Right lobe of liver (tissue), 4 donors: ENCODE measurements around the gene GPR183.

Experiments
- POLR2A ChIP-seq: fragments of 450-650 bp; IDR thresholded peaks from one replicate; pipeline ENCODE4 v1.6.1; 2017; ENCODE audit warnings: antibody characterized with exemption, mild to moderate bottlenecking
- TF ChIP-seq, protein P1 (sequence below), 4 donors: fragments of 200-600 bp in 3 of 4; fragments of 450-650 bp in 1 of 4; IDR thresholded peaks; one replicate each; pipeline versions ENCODE4 v1.5.1 to v1.8.0; 2016 to 2022; ENCODE audit warnings: antibody characterized with exemption in 4 of 4, mild to moderate bottlenecking in 2 of 4
- donor health status: DM: no; HTN: no; CAD: no.
- donor health status: DM: no; HTN: no; CAD: no.
- donor health status: DM: no; HTN: yes; CAD: no.

DNA sequence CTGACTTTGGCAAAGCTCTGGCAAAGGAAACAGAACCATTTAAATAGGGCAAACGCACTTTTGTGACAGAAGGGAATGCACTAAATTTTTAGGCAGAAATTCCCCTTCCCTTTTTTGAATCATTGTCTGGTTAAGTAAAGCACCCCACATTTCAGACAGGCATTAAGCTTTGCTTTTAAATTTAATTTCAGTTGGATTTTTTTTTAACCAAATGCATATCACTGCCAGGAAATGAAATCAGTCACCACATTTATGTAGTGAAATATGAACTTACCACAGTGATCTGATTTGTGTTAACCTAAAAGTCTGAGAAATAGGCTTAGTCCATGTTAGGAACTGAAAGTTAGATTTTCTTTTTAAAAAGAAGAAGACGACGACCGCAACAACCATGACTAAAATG lies 10.8 kb downstream of the GPR183 start:
- TF ChIP-seq, protein P1, sequence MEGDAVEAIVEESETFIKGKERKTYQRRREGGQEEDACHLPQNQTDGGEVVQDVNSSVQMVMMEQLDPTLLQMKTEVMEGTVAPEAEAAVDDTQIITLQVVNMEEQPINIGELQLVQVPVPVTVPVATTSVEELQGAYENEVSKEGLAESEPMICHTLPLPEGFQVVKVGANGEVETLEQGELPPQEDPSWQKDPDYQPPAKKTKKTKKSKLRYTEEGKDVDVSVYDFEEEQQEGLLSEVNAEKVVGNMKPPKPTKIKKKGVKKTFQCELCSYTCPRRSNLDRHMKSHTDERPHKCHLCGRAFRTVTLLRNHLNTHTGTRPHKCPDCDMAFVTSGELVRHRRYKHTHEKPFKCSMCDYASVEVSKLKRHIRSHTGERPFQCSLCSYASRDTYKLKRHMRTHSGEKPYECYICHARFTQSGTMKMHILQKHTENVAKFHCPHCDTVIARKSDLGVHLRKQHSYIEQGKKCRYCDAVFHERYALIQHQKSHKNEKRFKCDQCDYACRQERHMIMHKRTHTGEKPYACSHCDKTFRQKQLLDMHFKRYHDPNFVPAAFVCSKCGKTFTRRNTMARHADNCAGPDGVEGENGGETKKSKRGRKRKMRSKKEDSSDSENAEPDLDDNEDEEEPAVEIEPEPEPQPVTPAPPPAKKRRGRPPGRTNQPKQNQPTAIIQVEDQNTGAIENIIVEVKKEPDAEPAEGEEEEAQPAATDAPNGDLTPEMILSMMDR (IDR thresholded peaks at IDR 0.05): no peak
- no peak for TF ChIP-seq POLR2A
